ENCODE measurements around the gene IWS1. TPM values are rescaled to one million over a fixed set of nuclear protein-coding genes. Genes with fewer than 3 reads are reported as not detected.

The IWS1 gene
- total RNA-seq, 2 experiments from 2014 or later = 52.3 to 53.7 TPM

DNA sequence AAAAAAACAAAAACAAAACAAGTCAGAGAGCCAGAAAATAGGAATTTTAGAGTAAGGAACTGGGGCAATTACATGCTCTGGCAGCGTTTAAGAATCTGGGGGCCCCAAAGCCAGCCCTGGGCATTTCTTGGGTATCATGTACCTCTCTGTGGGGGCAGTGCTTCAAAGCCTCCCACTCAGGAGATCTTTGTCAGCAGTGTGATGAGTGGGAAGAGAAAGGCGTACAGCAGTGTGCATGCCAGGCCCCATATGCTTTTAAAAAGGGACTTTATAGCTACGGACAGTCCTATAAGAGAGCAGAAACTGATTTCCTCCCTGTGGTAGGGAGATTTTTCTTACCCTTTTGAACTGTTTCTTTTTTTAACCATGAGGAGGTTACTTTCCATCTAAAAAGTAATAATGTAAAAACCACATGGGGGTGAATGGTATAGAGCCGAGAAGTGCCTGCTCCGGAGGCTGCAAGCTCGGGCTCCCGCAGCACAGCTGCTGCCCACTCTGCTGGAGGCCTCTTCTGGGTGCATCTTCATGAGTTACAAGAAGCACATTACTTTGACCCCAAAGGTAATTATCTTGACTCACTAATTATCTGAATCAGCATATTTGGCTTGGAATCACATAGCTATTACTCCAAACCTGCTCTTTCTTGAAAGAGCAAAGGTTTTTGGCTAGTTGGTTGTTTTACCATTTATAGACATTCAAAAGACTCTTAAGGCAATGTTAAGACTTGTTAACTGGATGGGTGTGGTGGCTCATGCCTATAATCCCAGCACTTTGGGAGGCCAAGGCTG lies 61.6 kb downstream of the IWS1 start:
- no peaks in the 10 kb centered on the region for H3K9me3 Mint-ChIP-seq
- TF ChIP-seq, protein P1, sequence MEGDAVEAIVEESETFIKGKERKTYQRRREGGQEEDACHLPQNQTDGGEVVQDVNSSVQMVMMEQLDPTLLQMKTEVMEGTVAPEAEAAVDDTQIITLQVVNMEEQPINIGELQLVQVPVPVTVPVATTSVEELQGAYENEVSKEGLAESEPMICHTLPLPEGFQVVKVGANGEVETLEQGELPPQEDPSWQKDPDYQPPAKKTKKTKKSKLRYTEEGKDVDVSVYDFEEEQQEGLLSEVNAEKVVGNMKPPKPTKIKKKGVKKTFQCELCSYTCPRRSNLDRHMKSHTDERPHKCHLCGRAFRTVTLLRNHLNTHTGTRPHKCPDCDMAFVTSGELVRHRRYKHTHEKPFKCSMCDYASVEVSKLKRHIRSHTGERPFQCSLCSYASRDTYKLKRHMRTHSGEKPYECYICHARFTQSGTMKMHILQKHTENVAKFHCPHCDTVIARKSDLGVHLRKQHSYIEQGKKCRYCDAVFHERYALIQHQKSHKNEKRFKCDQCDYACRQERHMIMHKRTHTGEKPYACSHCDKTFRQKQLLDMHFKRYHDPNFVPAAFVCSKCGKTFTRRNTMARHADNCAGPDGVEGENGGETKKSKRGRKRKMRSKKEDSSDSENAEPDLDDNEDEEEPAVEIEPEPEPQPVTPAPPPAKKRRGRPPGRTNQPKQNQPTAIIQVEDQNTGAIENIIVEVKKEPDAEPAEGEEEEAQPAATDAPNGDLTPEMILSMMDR (IDR thresholded peaks at IDR 0.05) = no peak
- POLR2A ChIA-PET = interaction anchor here (1.0 to 1.1 kb wide), 2 partner anchors 14 to 127 kb away, joined by 3 read pairs; no protein-coding TSS in a partner anchor
- peak overlapping the region; percentile 77 for H3K27ac Mint-ChIP-seq
- intact Hi-C loops (cut with micrococcal nuclease) = no loop called here
- H3K36me3 Mint-ChIP-seq (ENCODE audit: low read depth) = peaks cover 11% of the 10 kb centered on the region
- DNase-seq = peak; percentile 25
- CTCF ChIA-PET = interaction anchor here (0.9 to 1.0 kb wide), 2 partner anchors 15 to 140 kb away, joined by 4 read pairs; no protein-coding TSS in a partner anchor
- peak; percentile 75 for ATAC-seq
- H3K4me1 Mint-ChIP-seq (ENCODE audit: low read depth) = peaks cover 28% of the 10 kb centered on the region
- H3K4me3 Mint-ChIP-seq = peak overlapping the region; percentile 22
- no peaks in the 10 kb centered on the region for H3K27me3 Mint-ChIP-seq

DNA sequence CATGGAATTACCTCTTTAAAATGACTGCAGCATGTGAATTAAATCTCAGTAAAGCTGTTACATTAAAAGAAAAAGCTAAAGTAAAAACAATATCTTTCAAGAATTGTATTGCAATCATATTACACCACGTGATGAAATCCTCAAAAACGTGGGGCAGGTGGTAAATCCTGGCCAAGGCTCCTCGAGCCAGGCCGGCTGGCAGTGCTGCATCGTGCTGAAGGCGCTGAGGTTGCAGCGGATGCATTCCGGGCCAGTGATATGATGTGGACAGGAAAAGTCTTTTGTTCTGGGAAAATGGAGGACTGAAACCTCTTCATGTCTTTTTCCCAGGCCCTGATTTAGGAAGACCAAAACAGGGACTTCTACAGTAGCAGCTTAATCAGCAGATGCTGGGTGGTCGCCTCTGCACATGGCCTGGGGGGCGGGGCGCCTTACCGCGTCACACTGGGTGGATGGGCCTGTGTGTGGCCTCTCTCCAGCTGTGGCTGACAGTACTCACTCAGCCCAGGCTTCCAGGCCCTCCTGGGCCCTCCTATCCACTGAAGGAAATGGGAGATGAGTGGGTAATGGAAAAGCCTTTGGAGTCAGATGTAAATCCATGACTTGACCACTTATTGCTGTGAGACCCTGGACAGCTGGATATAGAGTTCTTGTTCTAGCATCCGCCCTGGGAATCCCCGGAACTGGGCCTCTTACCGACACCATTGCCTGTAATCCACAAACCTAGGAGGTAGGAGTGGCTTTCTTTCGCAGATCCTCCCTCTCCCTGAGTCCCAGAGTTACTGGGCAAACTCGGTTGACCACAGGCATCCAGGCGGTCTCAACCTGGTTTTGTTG lies 62.9 kb downstream of the IWS1 start:
- POLR2A ChIA-PET = no interaction called here
- CTCF ChIA-PET = interaction anchor here (1.2 to 1.3 kb wide), 2 partner anchors 11 to 16 kb away, joined by 3 to 5 read pairs; no protein-coding TSS in a partner anchor
- H3K9me3 Mint-ChIP-seq = no peaks in the 10 kb centered on the region
- H3K4me3 Mint-ChIP-seq = no peak overlapping the region
- H3K4me1 Mint-ChIP-seq (ENCODE audit: low read depth) = peaks cover 28% of the 10 kb centered on the region
- H3K27ac Mint-ChIP-seq = no peak overlapping the region
- DNase-seq = no peak
- H3K36me3 Mint-ChIP-seq (ENCODE audit: low read depth) = peaks cover 6% of the 10 kb centered on the region
- no peak for ATAC-seq
- intact Hi-C loops (cut with micrococcal nuclease) = no loop called here
- TF ChIP-seq, protein P1 (IDR thresholded peaks at IDR 0.05) = no peak
- no peaks in the 10 kb centered on the region for H3K27me3 Mint-ChIP-seq

DNA sequence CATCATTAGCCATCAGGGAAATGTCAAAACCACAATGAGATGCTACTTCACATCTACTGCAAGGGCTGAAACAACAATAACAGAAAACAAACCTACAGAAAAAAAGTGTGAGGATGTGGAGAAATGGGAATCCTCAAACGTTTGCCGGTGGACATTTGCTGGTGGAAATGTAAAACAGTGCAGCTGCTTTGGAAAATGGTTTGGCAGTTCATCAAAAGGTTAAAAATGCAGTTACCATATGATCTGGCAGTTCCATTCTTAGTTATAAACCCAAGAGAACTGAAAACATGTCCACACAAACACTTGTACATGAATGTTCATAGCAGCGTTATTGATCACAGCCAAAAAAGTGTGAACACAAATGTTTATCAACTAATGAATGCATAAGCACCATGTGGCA lies 63.8 kb downstream of the IWS1 start:
- no peaks in the 10 kb centered on the region for H3K9me3 Mint-ChIP-seq
- ChIA-PET POLR2A (no interaction called here), CTCF (interaction anchor here (1.2 to 1.3 kb wide), 2 partner anchors 10 to 17 kb away, joined by 3 to 5 read pairs; no protein-coding TSS in a partner anchor)
- H3K4me1 Mint-ChIP-seq (ENCODE audit: low read depth) = peaks cover 28% of the 10 kb centered on the region
- H3K36me3 Mint-ChIP-seq (ENCODE audit: low read depth) = peaks cover 3% of the 10 kb centered on the region
- DNase-seq = no peak
- H3K27me3 Mint-ChIP-seq = no peaks in the 10 kb centered on the region
- H3K4me3 Mint-ChIP-seq = no peak overlapping the region
- no peak overlapping the region for H3K27ac Mint-ChIP-seq
- no peak for ATAC-seq
- intact Hi-C loops (cut with micrococcal nuclease) = no loop called here
- TF ChIP-seq, protein P1 (IDR thresholded peaks at IDR 0.05) = no peak

DNA sequence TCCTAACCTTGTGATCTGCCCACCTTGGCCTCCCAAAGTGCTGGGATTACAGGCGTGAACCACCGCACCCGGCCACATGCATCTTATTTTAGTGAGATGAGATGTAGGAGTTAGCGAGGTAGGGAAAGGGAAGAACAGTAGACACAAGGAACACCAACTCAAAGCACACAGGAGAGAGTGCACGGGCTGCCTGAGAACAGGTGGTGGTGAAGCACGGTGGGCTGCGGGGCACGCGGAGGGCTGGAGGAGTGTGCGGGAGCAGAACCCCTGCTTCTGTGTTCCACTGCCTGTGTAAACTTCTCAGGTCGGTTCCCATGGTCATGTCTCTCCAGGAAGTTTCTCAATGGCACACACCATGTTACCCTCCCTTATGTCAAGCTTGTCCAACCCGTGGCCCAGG lies 69.3 kb downstream of the IWS1 start:
- ChIA-PET CTCF (interaction anchor here (1.7 kb wide), 1 partner anchor 260 kb away, joined by 4 read pairs; no protein-coding TSS in a partner anchor), POLR2A (no interaction called here)
- Mint-ChIP-seq H3K27me3 (no peaks in the 10 kb centered on the region), H3K27ac (no peak overlapping the region), H3K4me1 (ENCODE audit: low read depth) (peaks cover 2% of the 10 kb centered on the region), H3K4me3 (no peak overlapping the region), H3K9me3 (no peaks in the 10 kb centered on the region), H3K36me3 (ENCODE audit: low read depth) (peaks cover 1% of the 10 kb centered on the region)
- intact Hi-C loops (cut with micrococcal nuclease) = no loop called here
- ATAC-seq (no peak), DNase-seq (no peak)
- TF ChIP-seq, protein P1 (IDR thresholded peaks at IDR 0.05) = no peak
